Neural cell (in vitro differentiated cells): ENCODE results near the gene ANKS1B.

Experiments used
- EP300 ChIP-seq: fragments of 450-650 bp; conservative IDR thresholded peaks from 2 replicates; pipeline ENCODE4 v1.6.1; 2014; ENCODE audit warnings: antibody characterized with exemption, mild to moderate bottlenecking, moderate library complexity; ENCODE audit not compliant: poor library complexity, severe bottlenecking
- EZH2 ChIP-seq: fragments of 200-600, 300-800 bp; shearing (Covaris generic), sonication (generic); IDR thresholded peaks from 2 replicates; pipeline ENCODE4 v1.6.1; 2014; ENCODE audit warnings: antibody characterized with exemption, low read length, borderline replicate concordance, mild to moderate bottlenecking; ENCODE audit not compliant: insufficient read depth, poor library complexity, severe bottlenecking
- MXI1 ChIP-seq: fragments of 450-650 bp; conservative IDR thresholded peaks from 2 replicates; pipeline ENCODE4 v1.6.1; 2014; ENCODE audit warnings: antibody characterized with exemption, mild to moderate bottlenecking; ENCODE audit not compliant: poor library complexity, severe bottlenecking
- POLR2AphosphoS5 ChIP-seq: IDR thresholded peaks from 2 replicates; pipeline ENCODE4 v1.6.1; 2012
- RAD21 ChIP-seq: fragments of 450-650 bp; conservative IDR thresholded peaks from 2 replicates; pipeline ENCODE4 v1.6.1; 2014; ENCODE audit warnings: antibody characterized with exemption, mild to moderate bottlenecking, moderate library complexity
- SMC3 ChIP-seq: fragments of 450-650 bp; conservative IDR thresholded peaks from 2 replicates; pipeline ENCODE4 v1.6.1; 2014; ENCODE audit warnings: antibody characterized with exemption, mild to moderate bottlenecking, moderate library complexity; ENCODE audit not compliant: poor library complexity
- TAF1 ChIP-seq: IDR thresholded peaks from 2 replicates; pipeline ENCODE4 v1.6.1; 2012; ENCODE audit warnings: low read depth
- TF ChIP-seq, protein P1 (sequence below): fragments of 450-650 bp; IDR thresholded peaks from 2 replicates; pipeline ENCODE4 v1.5.1; 2014; ENCODE audit warnings: antibody characterized with exemption, mild to moderate bottlenecking, moderate library complexity; ENCODE audit not compliant: poor library complexity, severe bottlenecking
- TF ChIP-seq, protein P2 (sequence below): IDR thresholded peaks from 2 replicates; pipeline ENCODE4 v1.6.1; 2012; ENCODE audit warnings: borderline replicate concordance

DNA sequence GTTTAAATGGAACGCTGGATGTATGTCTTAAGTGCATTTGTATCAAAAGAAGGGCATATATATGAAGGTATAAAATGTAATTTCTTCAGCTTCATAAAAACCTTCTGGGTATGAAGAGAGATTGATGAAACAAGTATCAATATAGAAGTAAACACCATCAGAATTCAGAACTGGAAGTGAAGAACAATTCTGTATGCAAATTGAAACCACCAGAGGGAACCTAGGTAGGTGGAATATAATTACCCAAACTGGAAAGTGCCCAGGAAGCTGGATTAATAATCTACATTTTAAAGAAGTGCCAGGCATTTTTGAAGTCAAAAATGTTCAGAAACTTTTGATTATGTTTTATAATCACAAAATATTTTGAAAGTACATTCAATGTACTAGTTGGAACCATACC is 673.4 kb downstream of the ANKS1B start:
- TF ChIP-seq, protein P1, sequence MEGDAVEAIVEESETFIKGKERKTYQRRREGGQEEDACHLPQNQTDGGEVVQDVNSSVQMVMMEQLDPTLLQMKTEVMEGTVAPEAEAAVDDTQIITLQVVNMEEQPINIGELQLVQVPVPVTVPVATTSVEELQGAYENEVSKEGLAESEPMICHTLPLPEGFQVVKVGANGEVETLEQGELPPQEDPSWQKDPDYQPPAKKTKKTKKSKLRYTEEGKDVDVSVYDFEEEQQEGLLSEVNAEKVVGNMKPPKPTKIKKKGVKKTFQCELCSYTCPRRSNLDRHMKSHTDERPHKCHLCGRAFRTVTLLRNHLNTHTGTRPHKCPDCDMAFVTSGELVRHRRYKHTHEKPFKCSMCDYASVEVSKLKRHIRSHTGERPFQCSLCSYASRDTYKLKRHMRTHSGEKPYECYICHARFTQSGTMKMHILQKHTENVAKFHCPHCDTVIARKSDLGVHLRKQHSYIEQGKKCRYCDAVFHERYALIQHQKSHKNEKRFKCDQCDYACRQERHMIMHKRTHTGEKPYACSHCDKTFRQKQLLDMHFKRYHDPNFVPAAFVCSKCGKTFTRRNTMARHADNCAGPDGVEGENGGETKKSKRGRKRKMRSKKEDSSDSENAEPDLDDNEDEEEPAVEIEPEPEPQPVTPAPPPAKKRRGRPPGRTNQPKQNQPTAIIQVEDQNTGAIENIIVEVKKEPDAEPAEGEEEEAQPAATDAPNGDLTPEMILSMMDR = no peak
- TF ChIP-seq RAD21 = no peak
- no peak for TF ChIP-seq EP300
- TF ChIP-seq TAF1 = no peak
- no peak for TF ChIP-seq EZH2
- no peak for TF ChIP-seq MXI1
- TF ChIP-seq POLR2AphosphoS5 = no peak
- TF ChIP-seq, protein P2, sequence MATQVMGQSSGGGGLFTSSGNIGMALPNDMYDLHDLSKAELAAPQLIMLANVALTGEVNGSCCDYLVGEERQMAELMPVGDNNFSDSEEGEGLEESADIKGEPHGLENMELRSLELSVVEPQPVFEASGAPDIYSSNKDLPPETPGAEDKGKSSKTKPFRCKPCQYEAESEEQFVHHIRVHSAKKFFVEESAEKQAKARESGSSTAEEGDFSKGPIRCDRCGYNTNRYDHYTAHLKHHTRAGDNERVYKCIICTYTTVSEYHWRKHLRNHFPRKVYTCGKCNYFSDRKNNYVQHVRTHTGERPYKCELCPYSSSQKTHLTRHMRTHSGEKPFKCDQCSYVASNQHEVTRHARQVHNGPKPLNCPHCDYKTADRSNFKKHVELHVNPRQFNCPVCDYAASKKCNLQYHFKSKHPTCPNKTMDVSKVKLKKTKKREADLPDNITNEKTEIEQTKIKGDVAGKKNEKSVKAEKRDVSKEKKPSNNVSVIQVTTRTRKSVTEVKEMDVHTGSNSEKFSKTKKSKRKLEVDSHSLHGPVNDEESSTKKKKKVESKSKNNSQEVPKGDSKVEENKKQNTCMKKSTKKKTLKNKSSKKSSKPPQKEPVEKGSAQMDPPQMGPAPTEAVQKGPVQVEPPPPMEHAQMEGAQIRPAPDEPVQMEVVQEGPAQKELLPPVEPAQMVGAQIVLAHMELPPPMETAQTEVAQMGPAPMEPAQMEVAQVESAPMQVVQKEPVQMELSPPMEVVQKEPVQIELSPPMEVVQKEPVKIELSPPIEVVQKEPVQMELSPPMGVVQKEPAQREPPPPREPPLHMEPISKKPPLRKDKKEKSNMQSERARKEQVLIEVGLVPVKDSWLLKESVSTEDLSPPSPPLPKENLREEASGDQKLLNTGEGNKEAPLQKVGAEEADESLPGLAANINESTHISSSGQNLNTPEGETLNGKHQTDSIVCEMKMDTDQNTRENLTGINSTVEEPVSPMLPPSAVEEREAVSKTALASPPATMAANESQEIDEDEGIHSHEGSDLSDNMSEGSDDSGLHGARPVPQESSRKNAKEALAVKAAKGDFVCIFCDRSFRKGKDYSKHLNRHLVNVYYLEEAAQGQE = no peak
- TF ChIP-seq SMC3 = no peak
